Fibroblast of lung (primary cell): ENCODE results near the gene INTS14.

ENCODE experiments used
- EZH2 ChIP-seq: IDR thresholded peaks from 2 replicates; pipeline ENCODE4 v1.5.1; 2012; ENCODE audit warnings: low read length, control low read depth, mild to moderate bottlenecking; ENCODE audit errors: missing control alignments
- TF ChIP-seq, protein P1 (sequence below), 2 donors: IDR thresholded peaks in 1 of 2; conservative IDR thresholded peaks in 1 of 2; 1 replicate in 1 of 2; 2 replicates in 1 of 2; pipeline ENCODE4 v1.5.1; 2011 to 2012; ENCODE audit warnings: low read length in 2 of 2, control low read depth in 1 of 2, inconsistent platforms in 1 of 2, low read depth in 1 of 2, mild to moderate bottlenecking in 1 of 2

DNA sequence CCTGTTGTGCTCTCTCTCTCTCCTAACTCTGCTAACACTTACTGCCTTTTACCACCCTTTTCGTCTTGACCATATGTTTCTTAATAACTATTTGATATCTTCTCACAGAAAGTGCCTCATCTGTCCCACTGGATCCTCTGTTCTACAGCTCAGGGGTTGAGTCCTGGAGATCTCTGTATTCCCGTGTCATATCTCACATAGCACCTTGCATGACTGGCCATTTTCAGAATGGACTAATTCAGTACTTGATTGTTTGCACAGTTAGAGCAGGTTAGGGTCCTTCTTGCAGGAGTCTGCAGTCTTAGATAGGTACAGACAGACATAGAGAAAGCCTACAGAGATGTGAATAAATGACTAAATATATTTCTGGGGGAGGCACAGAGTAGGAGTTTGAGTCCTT is 59.7 kb downstream of the INTS14 start:
- TF ChIP-seq, protein P1, sequence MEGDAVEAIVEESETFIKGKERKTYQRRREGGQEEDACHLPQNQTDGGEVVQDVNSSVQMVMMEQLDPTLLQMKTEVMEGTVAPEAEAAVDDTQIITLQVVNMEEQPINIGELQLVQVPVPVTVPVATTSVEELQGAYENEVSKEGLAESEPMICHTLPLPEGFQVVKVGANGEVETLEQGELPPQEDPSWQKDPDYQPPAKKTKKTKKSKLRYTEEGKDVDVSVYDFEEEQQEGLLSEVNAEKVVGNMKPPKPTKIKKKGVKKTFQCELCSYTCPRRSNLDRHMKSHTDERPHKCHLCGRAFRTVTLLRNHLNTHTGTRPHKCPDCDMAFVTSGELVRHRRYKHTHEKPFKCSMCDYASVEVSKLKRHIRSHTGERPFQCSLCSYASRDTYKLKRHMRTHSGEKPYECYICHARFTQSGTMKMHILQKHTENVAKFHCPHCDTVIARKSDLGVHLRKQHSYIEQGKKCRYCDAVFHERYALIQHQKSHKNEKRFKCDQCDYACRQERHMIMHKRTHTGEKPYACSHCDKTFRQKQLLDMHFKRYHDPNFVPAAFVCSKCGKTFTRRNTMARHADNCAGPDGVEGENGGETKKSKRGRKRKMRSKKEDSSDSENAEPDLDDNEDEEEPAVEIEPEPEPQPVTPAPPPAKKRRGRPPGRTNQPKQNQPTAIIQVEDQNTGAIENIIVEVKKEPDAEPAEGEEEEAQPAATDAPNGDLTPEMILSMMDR (conservative IDR thresholded peaks at IDR 0.05 in 1 of 2, IDR thresholded peaks at IDR 0.05 in 1 of 2; ENCODE audit: low read depth in 1 of 2, low read length in 2 of 2): no peak
- no peak for TF ChIP-seq EZH2
